Natural killer cell treated with Interleukin-12 subunit alpha and Interleukin-12 subunit beta and Interleukin-15 and Interleukin-18, amount 100 ng/mL, for 72 hours (primary cell): ENCODE results near the gene METTL2A. TPM values are rescaled to one million over a fixed set of nuclear protein-coding genes. Genes with fewer than 3 reads are reported as not detected.
"Not testable (repeated sequence)": the region's sequence is repeated elsewhere in the genome, so short reads cannot be mapped to it uniquely, and the experiment has no call there.

ENCODE experiments used
- ATAC-seq, 2 donors: fragments of 150-1000 bp; cut with Tn5 transposase in 1 of 2; sonication (Bioruptor Pico), chemical (Tn5 transposase) in 1 of 2; 2 replicates each; pipeline ENCODE4 v1.10.0; 2021
- DNase-seq: peaks from one replicate; pipeline ENCODE4 v3.0.0; 2022; ENCODE audit warnings: low spot score
- H3K27ac Mint-ChIP-seq, 2 donors: 1 replicate in 1 of 2; 2 replicates in 1 of 2; pipeline ENCODE4 v1.8.0; 2022; ENCODE audit warnings: mixed read lengths in 2 of 2, mild to moderate bottlenecking in 1 of 2, moderate library complexity in 1 of 2
- H3K27me3 Mint-ChIP-seq, 2 donors: 1 replicate in 1 of 2; 2 replicates in 1 of 2; pipeline ENCODE4 v1.8.0; 2022; ENCODE audit warnings: mixed read lengths in 2 of 2
- H3K36me3 Mint-ChIP-seq: one replicate; pipeline ENCODE4 v1.8.0; 2022; ENCODE audit warnings: mixed read lengths
- H3K4me1 Mint-ChIP-seq, 2 donors: 1 replicate in 1 of 2; 2 replicates in 1 of 2; pipeline ENCODE4 v1.8.0; 2022; ENCODE audit warnings: low read depth in 2 of 2, mixed read lengths in 2 of 2, mild to moderate bottlenecking in 1 of 2
- H3K4me3 Mint-ChIP-seq: one replicate; pipeline ENCODE4 v1.8.0; 2022; ENCODE audit warnings: mixed read lengths
- H3K9me3 Mint-ChIP-seq: 2 replicates; pipeline ENCODE4 v1.8.0; 2022; ENCODE audit warnings: mixed read lengths
- total RNA-seq, 2 donors: library from RNA; stranded (reverse); gene quantifications; one replicate each; pipeline ENCODE4 v1.2.3, GENCODE V29; 2022

Gene METTL2A, protein sequence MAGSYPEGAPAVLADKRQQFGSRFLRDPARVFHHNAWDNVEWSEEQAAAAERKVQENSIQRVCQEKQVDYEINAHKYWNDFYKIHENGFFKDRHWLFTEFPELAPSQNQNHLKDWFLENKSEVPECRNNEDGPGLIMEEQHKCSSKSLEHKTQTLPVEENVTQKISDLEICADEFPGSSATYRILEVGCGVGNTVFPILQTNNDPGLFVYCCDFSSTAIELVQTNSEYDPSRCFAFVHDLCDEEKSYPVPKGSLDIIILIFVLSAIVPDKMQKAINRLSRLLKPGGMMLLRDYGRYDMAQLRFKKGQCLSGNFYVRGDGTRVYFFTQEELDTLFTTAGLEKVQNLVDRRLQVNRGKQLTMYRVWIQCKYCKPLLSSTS
- 10 to 100 TPM; 20.4 to 28.1 TPM for total RNA-seq

DNA sequence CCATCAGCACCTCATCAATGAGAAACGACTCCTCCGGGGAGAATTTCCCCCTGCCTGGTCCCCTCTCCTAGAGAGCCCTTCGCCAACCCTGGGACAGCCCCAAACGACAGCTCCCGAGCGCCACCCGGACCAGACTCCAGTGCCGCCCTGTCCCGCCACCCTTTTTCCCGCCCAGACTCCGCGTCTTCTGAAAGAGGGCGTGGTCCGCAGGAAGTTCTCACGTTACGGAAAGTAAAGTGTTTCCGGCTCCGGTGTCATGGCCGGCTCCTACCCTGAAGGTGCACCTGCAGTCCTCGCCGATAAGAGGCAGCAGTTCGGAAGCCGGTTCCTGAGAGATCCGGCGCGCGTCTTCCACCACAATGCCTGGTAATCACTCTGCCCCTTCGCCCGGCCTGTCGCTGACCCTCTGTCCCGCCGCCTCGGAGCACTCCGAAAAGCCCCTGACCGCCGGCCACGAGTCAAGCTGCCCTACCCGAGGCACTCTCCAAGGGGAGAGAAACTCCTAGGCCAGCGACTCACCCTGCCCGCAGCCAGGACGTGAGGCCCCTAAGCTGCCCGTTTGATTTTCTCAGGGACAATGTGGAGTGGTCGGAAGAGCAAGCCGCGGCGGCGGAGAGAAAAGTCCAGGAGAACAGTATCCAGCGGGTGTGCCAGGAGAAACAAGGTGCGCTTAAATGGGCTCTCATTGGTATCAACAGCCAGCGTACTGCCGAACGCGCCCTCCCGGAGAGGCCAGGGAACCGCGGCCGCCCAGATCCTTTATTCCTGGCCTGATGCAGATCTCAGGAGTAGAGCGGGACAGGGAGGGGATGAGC lies at the start of gene METTL2A:
TSS of gene METTL2A (plus strand) at position 251 of the 815 bp plus-strand sequence. CDS start at position 257, 6 bp downstream.
- Mint-ChIP-seq H3K27ac (peak within 1 kb of the TSS; percentile 80 to 89), H3K4me3 (peak within 1 kb of the TSS; percentile 98), H3K4me1 (peaks cover 16% of the 10 kb centered on the region in 2 donors)
- peak; percentile 97 for ATAC-seq
- not testable (repeated sequence) for H3K27me3 Mint-ChIP-seq, H3K36me3 Mint-ChIP-seq, H3K9me3 Mint-ChIP-seq
- peak; percentile 88 for DNase-seq

DNA sequence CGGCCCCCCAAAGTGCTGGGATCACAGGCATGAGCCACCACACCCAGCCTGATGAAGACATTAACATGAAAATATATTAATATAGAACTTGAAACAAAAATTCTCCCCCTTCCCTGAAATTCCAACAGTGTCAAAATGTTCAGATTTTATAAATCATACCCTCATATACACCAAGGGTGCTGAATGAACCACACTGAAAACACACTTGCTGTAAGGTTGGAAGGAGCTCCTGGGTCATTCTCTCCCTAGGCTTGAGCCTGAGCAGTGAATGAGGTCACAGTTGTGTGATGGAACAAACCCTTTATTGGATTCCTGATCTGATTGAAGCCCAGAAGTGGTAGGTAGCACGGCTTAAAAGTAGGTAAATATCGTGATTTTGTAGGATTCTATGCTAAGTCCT lies 43.4 kb upstream of the METTL2A start, which contains the start of gene EFCAB3:
TSS of gene EFCAB3 (plus strand) at position 301 of the 400 bp plus-strand sequence. CDS start 2,427 bp downstream, outside the sequence.
- Mint-ChIP-seq H3K4me3 (no peak within 1 kb of the TSS), H3K27ac (no peak within 1 kb of the TSS), H3K4me1 (no peaks in the 10 kb centered on the region), H3K9me3 (no peaks in the 10 kb centered on the region), H3K27me3 (peaks cover 24 to 36% of the 10 kb centered on the region in 2 donors), H3K36me3 (no peaks in the 10 kb centered on the region)
- DNase-seq (no peak), ATAC-seq (no peak)

DNA sequence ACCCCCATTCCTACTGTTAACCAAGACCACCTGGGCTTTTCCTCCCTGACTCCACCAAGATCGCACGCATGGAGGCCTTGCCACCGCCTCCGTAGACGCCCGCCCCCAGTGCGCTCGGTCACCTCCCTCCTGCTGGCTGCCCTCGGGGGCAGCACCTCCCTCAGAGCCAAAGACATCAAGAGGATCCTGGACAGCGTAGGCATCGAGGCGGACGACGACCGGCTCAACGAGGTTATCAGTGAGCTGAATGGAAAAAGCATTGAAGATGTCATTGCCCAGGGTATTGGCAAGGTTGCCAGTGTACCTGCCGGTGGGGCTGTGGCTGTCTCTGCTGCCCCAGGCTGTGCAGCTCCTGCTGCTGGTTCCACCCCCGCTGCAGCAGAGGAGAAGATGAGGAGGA lies 42.1 kb upstream of the METTL2A start:
- H3K36me3 Mint-ChIP-seq = no peaks in the 10 kb centered on the region
- H3K4me3 Mint-ChIP-seq = no peak overlapping the region
- no peaks in the 10 kb centered on the region for H3K4me1 Mint-ChIP-seq
- H3K27ac Mint-ChIP-seq = no peak overlapping the region
- DNase-seq (no peak), ATAC-seq (no peak)
- H3K9me3 Mint-ChIP-seq = no peaks in the 10 kb centered on the region
- peaks cover 20 to 30% of the 10 kb centered on the region in 2 donors for H3K27me3 Mint-ChIP-seq

DNA sequence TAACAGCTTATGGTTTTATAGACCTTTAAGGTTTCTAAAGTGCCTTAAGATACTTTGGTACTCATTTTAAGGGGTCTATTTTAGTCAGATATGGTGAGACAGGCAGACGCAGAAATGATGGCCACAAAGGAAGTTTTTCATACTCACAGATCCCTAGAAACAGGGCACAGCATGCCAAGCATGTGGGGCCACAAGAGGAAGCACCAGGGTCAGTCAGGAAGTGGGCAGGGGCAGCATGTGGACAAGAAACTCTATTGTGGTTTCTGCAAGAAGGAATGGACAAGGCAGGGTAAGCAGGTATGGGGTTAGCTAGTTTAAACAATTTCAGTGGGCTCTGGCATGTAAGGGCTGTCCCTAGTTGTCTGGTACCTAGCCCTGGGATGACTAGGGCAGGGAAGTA lies 34.8 kb upstream of the METTL2A start:
- ATAC-seq (no peak), DNase-seq (no peak)
- peaks cover 16 to 38% of the 10 kb centered on the region in 2 donors for H3K27me3 Mint-ChIP-seq
- H3K4me1 Mint-ChIP-seq = no peaks in the 10 kb centered on the region
- H3K4me3 Mint-ChIP-seq = no peak overlapping the region
- H3K9me3 Mint-ChIP-seq = no peaks in the 10 kb centered on the region
- no peaks in the 10 kb centered on the region for H3K36me3 Mint-ChIP-seq
- H3K27ac Mint-ChIP-seq = no peak overlapping the region

DNA sequence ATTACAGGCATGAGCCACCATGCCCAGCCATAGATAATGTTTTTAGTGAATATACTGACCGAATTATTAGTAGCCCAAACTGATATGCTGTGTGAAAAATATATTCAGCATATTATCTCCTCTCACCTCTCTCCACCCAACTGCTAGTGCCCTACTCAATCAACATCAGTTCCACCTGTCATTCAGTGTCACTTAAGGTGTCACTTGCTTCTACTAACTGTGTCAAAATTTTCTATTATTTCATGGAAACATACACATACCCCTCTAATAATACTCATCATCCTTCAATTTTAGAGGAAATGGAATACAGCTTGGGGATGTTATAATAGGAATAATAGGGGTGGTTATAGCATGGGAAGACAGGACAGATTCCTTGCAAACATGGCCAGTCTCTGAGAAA lies 30.8 kb upstream of the METTL2A start:
- DNase-seq = no peak
- Mint-ChIP-seq H3K9me3 (no peaks in the 10 kb centered on the region), H3K36me3 (no peaks in the 10 kb centered on the region)

DNA sequence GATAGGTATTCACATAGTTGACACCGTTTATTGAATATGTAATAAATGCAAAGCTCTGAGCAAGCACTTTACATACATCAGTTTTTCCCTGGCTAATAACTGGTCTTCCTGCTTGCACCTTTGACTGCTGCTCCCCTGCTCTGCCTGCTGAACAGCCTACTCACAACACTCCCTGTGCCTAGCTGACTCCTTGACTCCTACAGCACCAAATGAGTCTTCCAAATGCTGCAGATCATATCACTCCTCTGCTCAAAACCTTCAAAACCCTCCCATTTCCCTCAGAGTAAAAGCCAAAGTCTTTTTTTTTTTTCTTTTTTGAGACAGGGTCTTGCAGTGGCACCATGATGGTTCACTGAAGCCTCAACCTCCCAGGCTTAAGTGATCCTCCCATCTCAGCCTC lies 24.8 kb upstream of the METTL2A start:
- H3K27ac Mint-ChIP-seq = no peak overlapping the region

More for the DNA sequence above, 30.8 kb upstream of the METTL2A start:
- Mint-ChIP-seq H3K27ac (no peak overlapping the region), H3K4me1 (no peaks in the 10 kb centered on the region), H3K4me3 (no peak overlapping the region), H3K27me3 (peaks cover 16 to 30% of the 10 kb centered on the region in 2 donors)
- no peak for ATAC-seq

GRCh38 chr17:62405451-62405850 lies 18.2 kb upstream of the METTL2A start:
- no peaks in the 10 kb centered on the region for H3K9me3 Mint-ChIP-seq
- no peaks in the 10 kb centered on the region for H3K36me3 Mint-ChIP-seq
- DNase-seq (no peak), ATAC-seq (no peak)
- H3K4me1 Mint-ChIP-seq = no peaks in the 10 kb centered on the region
- H3K27ac Mint-ChIP-seq = no peak overlapping the region
- H3K4me3 Mint-ChIP-seq = no peak overlapping the region
- H3K27me3 Mint-ChIP-seq = peaks cover 21 to 24% of the 10 kb centered on the region in 2 donors

More for the DNA sequence above, 24.8 kb upstream of the METTL2A start:
- Mint-ChIP-seq H3K4me3 (no peak overlapping the region), H3K9me3 (no peaks in the 10 kb centered on the region), H3K36me3 (no peaks in the 10 kb centered on the region), H3K27me3 (peaks cover 28 to 31% of the 10 kb centered on the region in 2 donors), H3K4me1 (no peaks in the 10 kb centered on the region)
- ATAC-seq (no peak), DNase-seq (no peak)

GRCh38 chr17:62413090-62413489 lies 10.6 kb upstream of the METTL2A start:
- not testable (repeated sequence) for H3K4me1 Mint-ChIP-seq, H3K4me3 Mint-ChIP-seq, H3K27ac Mint-ChIP-seq, H3K9me3 Mint-ChIP-seq, H3K36me3 Mint-ChIP-seq, DNase-seq, ATAC-seq
- H3K27me3 Mint-ChIP-seq = peaks cover 30 to 46% of the 10 kb centered on the region in 2 donors

DNA sequence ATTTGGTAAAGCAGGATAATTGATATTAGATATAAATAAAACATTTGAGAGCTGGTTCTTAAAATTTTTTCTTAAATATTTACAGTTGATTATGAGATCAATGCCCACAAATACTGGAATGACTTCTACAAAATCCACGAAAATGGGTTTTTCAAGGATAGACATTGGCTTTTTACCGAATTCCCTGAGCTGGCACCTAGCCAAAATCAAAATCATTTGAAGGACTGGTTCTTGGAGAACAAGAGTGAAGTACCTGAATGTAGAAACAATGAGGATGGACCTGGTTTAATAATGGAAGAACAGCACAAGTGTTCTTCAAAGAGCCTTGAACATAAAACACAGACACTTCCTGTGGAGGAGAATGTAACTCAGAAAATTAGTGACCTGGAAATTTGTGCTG lies 2.5 kb downstream of the METTL2A start:
- not testable (repeated sequence) for H3K4me3 Mint-ChIP-seq, H3K36me3 Mint-ChIP-seq, ATAC-seq, DNase-seq, H3K27ac Mint-ChIP-seq, H3K27me3 Mint-ChIP-seq, H3K9me3 Mint-ChIP-seq
- H3K4me1 Mint-ChIP-seq = peaks cover 16% of the 10 kb centered on the region in 2 donors

- H3K4me3 Mint-ChIP-seq, H3K36me3 Mint-ChIP-seq, DNase-seq, H3K9me3 Mint-ChIP-seq, H3K27ac Mint-ChIP-seq, H3K27me3 Mint-ChIP-seq, H3K4me1 Mint-ChIP-seq, ATAC-seq: not testable (repeated sequence)
These were observed 11.6 kb downstream of the METTL2A start for GRCh38 chr17:62435251-62435650.

DNA sequence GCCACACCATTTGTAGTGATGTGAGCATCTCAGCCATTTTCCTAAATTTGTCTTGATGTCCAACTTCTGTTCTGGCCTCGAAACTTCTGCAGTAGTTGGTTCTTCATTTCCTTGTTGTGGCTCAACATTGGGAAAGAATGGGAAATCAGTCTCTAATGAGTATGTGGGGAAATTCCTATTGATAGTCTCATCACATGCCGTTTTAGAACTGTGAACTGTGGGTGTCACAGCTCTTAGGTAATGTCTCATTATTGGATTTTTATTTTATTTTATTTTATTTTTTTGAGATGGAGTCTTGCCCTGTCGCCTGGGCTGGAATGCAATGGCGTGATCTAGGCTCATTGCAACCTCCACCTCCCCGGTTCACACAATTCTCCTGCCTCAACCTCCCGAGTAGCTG lies 17.5 kb downstream of the METTL2A start:
- H3K27me3 Mint-ChIP-seq, H3K9me3 Mint-ChIP-seq, H3K4me3 Mint-ChIP-seq, H3K27ac Mint-ChIP-seq, DNase-seq, H3K36me3 Mint-ChIP-seq, ATAC-seq, H3K4me1 Mint-ChIP-seq: not testable (repeated sequence)

- H3K9me3 Mint-ChIP-seq = no peaks in the 10 kb centered on the region
- H3K27me3 Mint-ChIP-seq = no peaks in the 10 kb centered on the region
- ATAC-seq (no peak), DNase-seq (no peak)
- H3K27ac Mint-ChIP-seq = no peak overlapping the region
- H3K4me1 Mint-ChIP-seq = no peaks in the 10 kb centered on the region
- H3K4me3 Mint-ChIP-seq = no peak overlapping the region
- peaks cover 19% of the 10 kb centered on the region for H3K36me3 Mint-ChIP-seq
These were observed 20.4 kb downstream of the METTL2A start for GRCh38 chr17:62444063-62444462.

- H3K4me3 Mint-ChIP-seq, H3K27ac Mint-ChIP-seq, H3K9me3 Mint-ChIP-seq, ATAC-seq, H3K27me3 Mint-ChIP-seq, H3K4me1 Mint-ChIP-seq, DNase-seq: not testable (repeated sequence)
- peaks cover 15% of the 10 kb centered on the region for H3K36me3 Mint-ChIP-seq
These were observed 22.1 kb downstream of the METTL2A start for GRCh38 chr17:62445791-62446190.

DNA sequence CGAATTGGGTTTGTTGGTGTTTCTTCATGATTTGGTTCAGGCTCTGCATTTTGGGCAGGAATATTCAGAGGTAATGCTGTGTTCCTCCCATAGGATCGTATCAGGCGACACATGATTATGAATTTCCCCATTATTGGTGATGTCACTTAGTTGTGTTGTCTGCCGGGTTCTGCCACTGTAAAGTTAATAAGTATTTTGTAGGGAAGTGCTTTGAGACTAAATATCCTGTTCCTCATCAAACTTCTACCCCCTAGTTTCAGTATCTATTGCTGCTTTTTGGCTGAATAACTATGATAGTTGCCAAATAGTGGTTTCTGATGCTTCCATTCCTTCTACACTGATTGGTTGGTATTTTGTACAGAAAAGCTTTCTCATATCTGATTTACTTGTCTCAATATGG lies 28.5 kb downstream of the METTL2A start:
- not testable (repeated sequence) for H3K27me3 Mint-ChIP-seq, H3K27ac Mint-ChIP-seq, H3K9me3 Mint-ChIP-seq, H3K4me3 Mint-ChIP-seq, ATAC-seq, H3K36me3 Mint-ChIP-seq, DNase-seq
- H3K4me1 Mint-ChIP-seq = peaks cover 14 to 17% of the 10 kb centered on the region in 2 donors
